ENCODE results near the gene CRHBP.
"Not testable (repeated sequence)": the region's sequence is repeated elsewhere in the genome, so short reads cannot be mapped to it uniquely, and the experiment has no call there.

Gene CRHBP

GRCh38 chr5:76952795-76953536 is at the start of gene CRHBP:
Gene CRHBP (plus strand): TSS chr5:76953045. CDS start chr5:76953135, 90 bp downstream.
- no peak for DNase-seq (ENCODE audit: low read depth in 2 of 2)

- DNase-seq (ENCODE audit: low read depth in 2 of 2) = no peak
Measured at GRCh38 chr5:76908166-76908565, 44.7 kb upstream of the CRHBP start.

- not testable (repeated sequence) for DNase-seq (ENCODE audit: low read depth in 2 of 2)
Measured at GRCh38 chr5:76910344-76910933, 42.4 kb upstream of the CRHBP start.

GRCh38 chr5:76914671-76915070 is 38.2 kb upstream of the CRHBP start:
- not testable (repeated sequence) for DNase-seq (ENCODE audit: low read depth in 2 of 2)

- no peak for DNase-seq (ENCODE audit: low read depth in 2 of 2)
Measured at GRCh38 chr5:76918539-76918938, 34.3 kb upstream of the CRHBP start.

GRCh38 chr5:76920491-76920890 is 32.4 kb upstream of the CRHBP start:
- DNase-seq (ENCODE audit: low read depth in 2 of 2) = no peak

GRCh38 chr5:76926329-76927105 is 26.3 kb upstream of the CRHBP start:
- DNase-seq (ENCODE audit: low read depth in 2 of 2) = no peak

GRCh38 chr5:76927961-76928360 is 24.9 kb upstream of the CRHBP start:
- DNase-seq (ENCODE audit: low read depth in 2 of 2) = no peak

- DNase-seq (ENCODE audit: low read depth in 2 of 2) = no peak
Measured at GRCh38 chr5:76930083-76930482, 22.8 kb upstream of the CRHBP start.

- no peak for DNase-seq (ENCODE audit: low read depth in 2 of 2)
Measured at GRCh38 chr5:76938177-76938576, 14.7 kb upstream of the CRHBP start.

- no peak for DNase-seq (ENCODE audit: low read depth in 2 of 2)
Measured at GRCh38 chr5:76941000-76941399, 11.8 kb upstream of the CRHBP start.

GRCh38 chr5:76941442-76941841 is 11.4 kb upstream of the CRHBP start:
- DNase-seq (ENCODE audit: low read depth in 2 of 2) = no peak

GRCh38 chr5:76942581-76942980 is 10.3 kb upstream of the CRHBP start:
- DNase-seq (ENCODE audit: low read depth in 2 of 2) = no peak

GRCh38 chr5:76943006-76943405 is 9.8 kb upstream of the CRHBP start:
- DNase-seq (ENCODE audit: low read depth in 2 of 2) = no peak

- no peak for DNase-seq (ENCODE audit: low read depth in 2 of 2)
Measured at GRCh38 chr5:76944638-76945037, 8.2 kb upstream of the CRHBP start.

GRCh38 chr5:76945238-76945637 is 7.6 kb upstream of the CRHBP start:
- DNase-seq (ENCODE audit: low read depth in 2 of 2) = not testable (repeated sequence)

- no peak for DNase-seq (ENCODE audit: low read depth in 2 of 2)
Measured at GRCh38 chr5:76946090-76946489, 6.8 kb upstream of the CRHBP start.

GRCh38 chr5:76947082-76947503 is 5.8 kb upstream of the CRHBP start:
- DNase-seq (ENCODE audit: low read depth in 2 of 2) = no peak

- no peak for DNase-seq (ENCODE audit: low read depth in 2 of 2)
Measured at GRCh38 chr5:76953551-76954382, 922 bp downstream of the CRHBP start.

GRCh38 chr5:76954383-76954763 is 1.5 kb downstream of the CRHBP start:
- no peak for DNase-seq (ENCODE audit: low read depth in 2 of 2)

- no peak for DNase-seq (ENCODE audit: low read depth in 2 of 2)
Measured at GRCh38 chr5:76956033-76956432, 3.2 kb downstream of the CRHBP start.
